DMS 273 treated with DMSO at 0.1 percent for 48 hours (cell line): ENCODE data around the gene KRI1.
"Not testable (repeated sequence)": the region's sequence is repeated elsewhere in the genome, so short reads cannot be mapped to it uniquely, and the experiment has no call there.

Experiments
- DNase-seq: peaks from one replicate; lab custom pipeline; 2025; lab: John Stamatoyannopoulos, UW

KRI1 gene

GRCh38 chr19:10549733-10550132 lies 16.1 kb downstream of the KRI1 start:
- no peak for DNase-seq

- no peak for DNase-seq
Observed at GRCh38 chr19:10548746-10549276, 17.0 kb downstream of the KRI1 start.

- DNase-seq: no peak
Observed at GRCh38 chr19:10546817-10547216, 19.0 kb downstream of the KRI1 start.

GRCh38 chr19:10544753-10545251 lies 21.0 kb downstream of the KRI1 start:
- DNase-seq: no peak

GRCh38 chr19:10544242-10544752 lies 21.5 kb downstream of the KRI1 start:
- DNase-seq: no peak

- DNase-seq: peak; percentile 17
Observed at GRCh38 chr19:10543420-10544241, 22.2 kb downstream of the KRI1 start, which contains the start of gene ATG4D. TSS of gene ATG4D (plus strand) at chr19:10543904. CDS start at chr19:10544091, 187 bp downstream.

GRCh38 chr19:10543059-10543419 lies 22.8 kb downstream of the KRI1 start:
- no peak for DNase-seq

GRCh38 chr19:10539016-10539415 lies 26.8 kb downstream of the KRI1 start:
- DNase-seq: not testable (repeated sequence)

- DNase-seq: no peak
Observed at GRCh38 chr19:10538204-10538983, 27.4 kb downstream of the KRI1 start.

GRCh38 chr19:10537668-10538067 lies 28.1 kb downstream of the KRI1 start:
- DNase-seq: no peak

GRCh38 chr19:10535613-10536012 lies 30.2 kb downstream of the KRI1 start:
- no peak for DNase-seq

GRCh38 chr19:10533646-10534386 lies 32.0 kb downstream of the KRI1 start:
- no peak for DNase-seq

- DNase-seq: no peak
Observed at GRCh38 chr19:10532457-10532856, 33.4 kb downstream of the KRI1 start.

GRCh38 chr19:10526887-10527286 lies 38.9 kb downstream of the KRI1 start:
- not testable (repeated sequence) for DNase-seq

- no peak for DNase-seq
Observed at GRCh38 chr19:10525636-10526035, 40.2 kb downstream of the KRI1 start.

- DNase-seq: no peak
Observed at GRCh38 chr19:10523135-10523636, 42.6 kb downstream of the KRI1 start.

GRCh38 chr19:10521461-10522171 lies 44.2 kb downstream of the KRI1 start:
- DNase-seq: no peak

GRCh38 chr19:10520652-10521318 lies 45.0 kb downstream of the KRI1 start:
- no peak for DNase-seq

- no peak for DNase-seq
Observed at GRCh38 chr19:10519421-10519820, 46.4 kb downstream of the KRI1 start.
